Activated CD4-positive, alpha-beta T cell treated with anti-CD3 and anti-CD28 coated beads, Interleukin-2, amount 50 U/mL, for 48 hours (primary cell): ENCODE results near the gene PARD3.
"Not testable (repeated sequence)": the region's sequence is repeated elsewhere in the genome, so short reads cannot be mapped to it uniquely, and the experiment has no call there.

Source experiments
- DNase-seq, 2 experiments: peaks; one replicate each; pipeline ENCODE4 v3.0.0-alpha.2; 2020

Gene PARD3

GRCh38 chr10:34709637-34710390, 105.3 kb downstream of the PARD3 start:
- DNase-seq = no peak

GRCh38 chr10:34707656-34708055, 107.4 kb downstream of the PARD3 start:
- no peak for DNase-seq

GRCh38 chr10:34706992-34707391, 108.1 kb downstream of the PARD3 start:
- DNase-seq = not testable (repeated sequence)

- no peak for DNase-seq
These were observed 108.9 kb downstream of the PARD3 start for GRCh38 chr10:34706147-34706546.

GRCh38 chr10:34705563-34705962, 109.5 kb downstream of the PARD3 start:
- no peak for DNase-seq

- no peak for DNase-seq
These were observed 110.4 kb downstream of the PARD3 start for GRCh38 chr10:34704526-34705184.

- no peak for DNase-seq
These were observed 112.1 kb downstream of the PARD3 start for GRCh38 chr10:34702982-34703381.

GRCh38 chr10:34702093-34702937, 112.8 kb downstream of the PARD3 start:
- no peak for DNase-seq

- DNase-seq = no peak
These were observed 113.9 kb downstream of the PARD3 start for GRCh38 chr10:34701194-34701593.

- not testable (repeated sequence) for DNase-seq
These were observed 114.3 kb downstream of the PARD3 start for GRCh38 chr10:34700752-34701151.

- DNase-seq = no peak
These were observed 115.1 kb downstream of the PARD3 start for GRCh38 chr10:34699904-34700517.

- no peak for DNase-seq
These were observed 116.1 kb downstream of the PARD3 start for GRCh38 chr10:34698979-34699378.

GRCh38 chr10:34698248-34698831, 116.8 kb downstream of the PARD3 start:
- DNase-seq = no peak

GRCh38 chr10:34697351-34698247, 117.5 kb downstream of the PARD3 start:
- no peak for DNase-seq

GRCh38 chr10:34696423-34696822, 118.7 kb downstream of the PARD3 start:
- DNase-seq = no peak

- no peak for DNase-seq
These were observed 124.6 kb downstream of the PARD3 start for GRCh38 chr10:34690383-34691049.

- DNase-seq = no peak
These were observed 126.0 kb downstream of the PARD3 start for GRCh38 chr10:34689053-34689452.

- no peak for DNase-seq
These were observed 127.5 kb downstream of the PARD3 start for GRCh38 chr10:34687434-34688210.

GRCh38 chr10:34682580-34682979, 132.5 kb downstream of the PARD3 start:
- no peak for DNase-seq

- DNase-seq = no peak
These were observed 133.2 kb downstream of the PARD3 start for GRCh38 chr10:34681933-34682332.
